ENCODE data around the gene CCM2L.

- TF ChIP-seq CTCF (IDR thresholded peaks at IDR 0.05): no peak
- no peak for TF ChIP-seq POLR2A (IDR thresholded peaks at IDR 0.05)
Measured at GRCh38 chr20:32050851-32051556, 40.8 kb downstream of the CCM2L start.

Measured in prostate gland (tissue), 2 donors.